HepG2 (cell line): Measurements from ENCODE around the gene FAM32A. TPM values are rescaled to one million over a fixed set of nuclear protein-coding genes. Genes with fewer than 3 reads are reported as not detected.

Experiments
- ATF3 ChIP-seq: sonication (generic); formaldehyde crosslinking; IDR thresholded peaks from 2 replicates; pipeline ENCODE4 v1.4.0; 2020; ENCODE audit warnings: missing genetic modification reagents
- CBFB ChIP-seq: sonication (generic); formaldehyde crosslinking; IDR thresholded peaks from 2 replicates; pipeline ENCODE4 v1.4.0; 2020; ENCODE audit warnings: missing genetic modification reagents
- CBX5 ChIP-seq: sonication (generic); formaldehyde crosslinking; IDR thresholded peaks from 2 replicates; pipeline ENCODE4 v1.4.0; 2020; ENCODE audit warnings: missing genetic modification reagents, borderline replicate concordance
- NCOA5 ChIP-seq: sonication (generic); formaldehyde crosslinking; IDR thresholded peaks from 2 replicates; pipeline ENCODE4 v1.4.0; 2020; ENCODE audit warnings: missing genetic modification reagents
- NFE2L2 ChIP-seq: fragments of 150-350 bp; IDR thresholded peaks from 2 replicates; pipeline ENCODE4 v1.6.1; 2014; ENCODE audit warnings: low read length
- NONO ChIP-seq, 2 experiments: fragments of 450-650 bp in 1 of 2; sonication (generic) in 1 of 2; formaldehyde crosslinking in 1 of 2; IDR thresholded peaks in 1 of 2; conservative IDR thresholded peaks in 1 of 2; 2 replicates each; pipeline versions ENCODE4 v1.6.1 to v1.8.0; 2017 to 2022; ENCODE audit warnings: mild to moderate bottlenecking in 1 of 2, missing genetic modification reagents in 1 of 2, moderate library complexity in 1 of 2
- RNF219 ChIP-seq: sonication (generic); formaldehyde crosslinking; IDR thresholded peaks from 2 replicates; pipeline ENCODE4 v1.5.0; 2020; ENCODE audit warnings: mild to moderate bottlenecking, missing genetic modification reagents
- TSC22D2 ChIP-seq: sonication (generic); formaldehyde crosslinking; IDR thresholded peaks from 2 replicates; pipeline ENCODE4 v1.5.1; 2020; ENCODE audit warnings: missing genetic modification reagents, mild to moderate bottlenecking, borderline replicate concordance
- ZFY ChIP-seq: sonication (generic); formaldehyde crosslinking; IDR thresholded peaks from 2 replicates; pipeline ENCODE4 v1.4.0; 2020; ENCODE audit warnings: missing genetic modification reagents
- ZFYVE20 ChIP-seq: sonication (generic); formaldehyde crosslinking; IDR thresholded peaks from 2 replicates; pipeline ENCODE4 v1.8.0; 2023; ENCODE audit warnings: low read depth, mild to moderate bottlenecking, moderate library complexity, missing genetic modification reagents, borderline replicate concordance
- ZMYM3 ChIP-seq: sonication (generic); formaldehyde crosslinking; IDR thresholded peaks from 2 replicates; pipeline ENCODE4 v1.5.1; 2020; ENCODE audit warnings: mild to moderate bottlenecking, missing genetic modification reagents
- ZNF160 ChIP-seq: sonication (generic); formaldehyde crosslinking; IDR thresholded peaks from 2 replicates; pipeline ENCODE4 v1.8.0; 2022; ENCODE audit warnings: mild to moderate bottlenecking, inconsistent platforms, missing genetic modification reagents
- ZNF512B ChIP-seq: sonication (generic); formaldehyde crosslinking; IDR thresholded peaks from 2 replicates; pipeline ENCODE4 v1.5.1; 2020; ENCODE audit warnings: missing genetic modification reagents, mild to moderate bottlenecking, borderline replicate concordance
- polyA plus RNA-seq, 8 experiments: library from polyadenylated mRNA; depleted of rRNA in 3 of 8; stranded (reverse) in 7 of 8; unstranded in 1 of 8; fragments of >200 nt; fragmentation: Illumina TruSeq in 4 of 8; extraction: Trizol in 4 of 8; gene quantifications; 2 replicates each; pipeline versions ENCODE4 v1.2.1 to v1.2.3, GENCODE V29; 2011 to 2016; ENCODE audit warnings: low read depth in 4 of 8, missing spikeins in 1 of 8, mixed read lengths in 1 of 8; ENCODE audit not compliant: insufficient read depth in 1 of 8
- total RNA-seq, 5 experiments: library from RNA; depleted of rRNA; stranded (reverse); fragments of >200 nt; fragmentation: Illumina TruSeq; extraction: Trizol; gene quantifications; 2 replicates each; pipeline ENCODE4 v1.2.3, GENCODE V29; 2016; ENCODE audit warnings: low read depth in 1 of 5
- TF ChIP-seq, protein P1 (sequence below): sonication (generic); formaldehyde crosslinking; IDR thresholded peaks from 2 replicates; pipeline ENCODE4 v1.5.0; 2020; ENCODE audit warnings: mild to moderate bottlenecking, missing genetic modification reagents, borderline replicate concordance

Gene FAM32A
- total and polyA plus RNA-seq, 2 of the 13 experiments (the other 11 are each of a cell fraction or from before 2014, with no cell fraction given): 85.8 to 86.2 TPM

DNA sequence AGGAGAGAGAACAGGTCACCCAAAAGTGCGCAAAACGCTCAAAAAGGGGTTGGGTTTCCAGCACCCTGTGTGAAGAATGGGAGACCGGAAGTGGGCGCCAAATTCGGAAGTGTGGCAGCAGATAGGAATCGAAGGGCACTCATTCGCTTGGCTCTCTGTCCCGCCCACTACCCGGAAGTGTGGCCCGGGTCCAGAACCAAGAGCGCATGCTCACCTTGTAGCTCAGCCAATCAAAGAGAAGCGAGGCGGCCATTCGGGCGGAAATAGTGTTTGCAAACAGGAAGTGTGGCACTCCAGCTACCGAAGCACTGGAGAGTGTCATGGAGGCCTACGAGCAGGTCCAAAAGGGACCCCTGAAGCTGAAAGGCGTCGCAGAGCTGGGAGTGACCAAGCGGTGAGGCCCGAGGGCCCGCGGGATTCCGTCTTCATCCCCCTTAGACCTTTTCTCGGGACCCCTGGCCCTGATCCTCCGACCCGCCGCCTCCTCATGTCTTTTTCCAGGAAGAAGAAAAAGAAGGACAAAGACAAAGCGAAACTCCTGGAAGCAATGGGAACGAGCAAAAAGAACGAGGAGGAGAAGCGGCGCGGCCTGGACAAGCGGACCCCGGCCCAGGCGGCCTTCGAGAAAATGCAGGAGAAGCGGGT is at the start of gene FAM32A (continued):
- TF ChIP-seq RNF219 (CRISPR knock-in tag) (no peak), NONO (IDR thresholded peaks at IDR 0.05) (no peak), NONO (CRISPR knock-in tag; conservative IDR thresholded peaks at IDR 0.05) (no peak), CBX5 (peak; percentile 64; the same call in 1 of the 2 replicates), ZFYVE20 (CRISPR knock-in tag) (no peak), ZMYM3 (CRISPR knock-in tag) (no peak), ZFY (CRISPR knock-in tag) (peak; percentile 88), ZNF512B (CRISPR knock-in tag) (no peak), NCOA5 (CRISPR knock-in tag) (no peak), CBFB (no peak), NFE2L2 (no peak), ZNF160 (no peak), ATF3 (CRISPR knock-in tag) (no peak), TSC22D2 (CRISPR knock-in tag) (no peak)
- TF ChIP-seq, protein P1, sequence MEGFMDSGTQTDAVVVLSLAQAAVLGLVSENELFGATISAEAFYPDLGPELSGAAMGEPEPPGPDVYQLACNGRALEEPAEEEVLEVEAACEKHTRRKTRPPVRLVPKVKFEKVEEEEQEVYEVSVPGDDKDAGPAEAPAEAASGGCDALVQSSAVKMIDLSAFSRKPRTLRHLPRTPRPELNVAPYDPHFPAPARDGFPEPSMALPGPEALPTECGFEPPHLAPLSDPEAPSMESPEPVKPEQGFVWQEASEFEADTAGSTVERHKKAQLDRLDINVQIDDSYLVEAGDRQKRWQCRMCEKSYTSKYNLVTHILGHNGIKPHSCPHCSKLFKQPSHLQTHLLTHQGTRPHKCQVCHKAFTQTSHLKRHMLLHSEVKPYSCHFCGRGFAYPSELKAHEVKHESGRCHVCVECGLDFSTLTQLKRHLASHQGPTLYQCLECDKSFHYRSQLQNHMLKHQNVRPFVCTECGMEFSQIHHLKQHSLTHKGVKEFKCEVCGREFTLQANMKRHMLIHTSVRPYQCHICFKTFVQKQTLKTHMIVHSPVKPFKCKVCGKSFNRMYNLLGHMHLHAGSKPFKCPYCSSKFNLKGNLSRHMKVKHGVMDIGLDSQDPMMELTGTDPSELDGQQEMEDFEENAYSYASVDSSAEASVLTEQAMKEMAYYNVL (CRISPR knock-in tag): no peak
